ENCODE measurements around the gene SLC39A9. TPM values are rescaled to one million over a fixed set of nuclear protein-coding genes. Genes with fewer than 3 reads are reported as not detected.
"Not testable (repeated sequence)": the region's sequence is repeated elsewhere in the genome, so short reads cannot be mapped to it uniquely, and the experiment has no call there.

SLC39A9 gene
- total RNA-seq, 1 donor from 2014 or later, result 54.1 TPM

DNA sequence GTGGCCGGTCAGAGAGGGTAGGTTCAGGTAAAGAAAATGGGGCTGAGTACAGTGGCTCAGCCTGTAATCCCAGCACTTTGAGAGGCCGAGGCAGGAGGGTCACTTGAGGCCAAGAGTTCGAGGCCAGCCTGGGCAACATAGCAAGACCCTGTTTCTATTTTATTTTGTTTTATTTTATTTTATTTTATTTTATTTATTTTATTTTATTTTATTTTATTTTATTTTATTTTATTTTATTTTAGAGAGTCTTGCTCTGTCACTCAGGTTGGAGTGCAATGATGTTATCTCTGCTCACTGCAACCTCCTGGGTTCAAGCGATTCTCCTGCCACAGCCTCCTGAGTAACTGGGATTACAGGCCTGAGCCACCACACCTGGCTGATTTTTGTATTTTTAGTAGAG is 99.4 kb downstream of the SLC39A9 start:
- intact Hi-C loops (cut with micrococcal nuclease), result not testable (repeated sequence)

DNA sequence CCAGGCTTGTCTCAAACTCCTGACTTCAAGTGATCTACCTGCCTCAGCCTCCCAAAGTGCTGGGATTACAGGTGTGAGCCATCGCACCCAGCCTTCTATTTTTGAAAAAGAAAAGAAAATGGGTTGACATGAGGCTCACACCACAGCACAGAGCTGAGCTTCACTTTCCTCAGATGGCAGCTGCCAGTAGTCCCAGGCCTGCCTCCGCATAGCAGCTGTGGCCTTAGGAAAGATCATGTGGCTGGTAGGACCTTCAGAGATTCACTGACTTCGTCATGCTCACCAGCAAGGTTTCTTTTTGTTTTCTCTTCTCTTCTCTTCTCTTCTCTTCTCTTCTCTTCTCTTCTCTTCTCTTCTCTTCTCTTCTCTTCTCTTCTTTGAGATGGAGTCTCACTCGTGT is 99.8 kb downstream of the SLC39A9 start:
- intact Hi-C loops (cut with micrococcal nuclease), result not testable (repeated sequence)

- intact Hi-C loops (cut with micrococcal nuclease), result no loop called here
Observed at GRCh38 chr14:69499436-69499835, 100.9 kb downstream of the SLC39A9 start.

DNA sequence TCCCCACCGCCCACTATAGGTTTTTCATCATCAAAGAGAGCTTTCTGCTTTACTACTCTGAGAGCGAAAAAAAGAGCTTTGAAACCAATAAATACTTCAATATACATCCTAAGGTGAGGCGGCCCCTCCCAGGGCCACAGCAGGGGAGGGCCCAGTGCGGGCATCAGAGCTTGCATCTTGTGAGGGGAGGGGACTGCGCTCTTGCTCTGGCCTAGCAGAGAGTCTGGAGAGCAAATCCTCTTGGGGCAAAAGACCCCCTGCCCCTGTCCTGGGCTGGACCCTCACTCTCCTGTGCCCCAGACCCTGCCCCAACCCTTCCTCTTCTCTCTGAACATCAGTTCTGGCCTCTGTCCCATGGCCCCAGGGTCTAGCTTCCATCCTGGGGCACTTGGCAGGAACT is 101.6 kb downstream of the SLC39A9 start:
- intact Hi-C loops (cut with micrococcal nuclease), result no loop called here

GRCh38 chr14:69500736-69501135 is 102.2 kb downstream of the SLC39A9 start:
- intact Hi-C loops (cut with micrococcal nuclease), result no loop called here

DNA sequence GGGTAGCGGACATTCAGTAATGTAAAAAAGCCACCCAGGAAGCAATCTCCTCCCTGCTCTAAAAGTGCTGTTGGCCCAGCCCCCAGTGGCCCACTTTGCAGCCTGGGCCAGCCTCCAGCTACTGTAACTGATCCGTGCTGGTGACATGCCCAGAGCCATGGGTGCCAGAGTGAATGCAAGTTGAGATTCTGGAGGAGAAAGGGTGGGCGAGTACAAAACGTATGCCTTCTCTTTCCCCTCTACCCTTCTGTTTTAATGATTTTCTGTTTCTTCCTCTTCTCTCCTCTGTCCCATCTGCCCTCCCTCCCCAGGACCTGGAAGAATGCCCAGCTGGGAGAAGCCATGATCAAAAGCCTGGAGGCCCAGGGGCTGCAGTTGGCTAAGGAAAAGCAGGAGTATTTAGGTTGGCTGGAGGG is 102.9 kb downstream of the SLC39A9 start:
- intact Hi-C loops (cut with micrococcal nuclease), result no loop called here

DNA sequence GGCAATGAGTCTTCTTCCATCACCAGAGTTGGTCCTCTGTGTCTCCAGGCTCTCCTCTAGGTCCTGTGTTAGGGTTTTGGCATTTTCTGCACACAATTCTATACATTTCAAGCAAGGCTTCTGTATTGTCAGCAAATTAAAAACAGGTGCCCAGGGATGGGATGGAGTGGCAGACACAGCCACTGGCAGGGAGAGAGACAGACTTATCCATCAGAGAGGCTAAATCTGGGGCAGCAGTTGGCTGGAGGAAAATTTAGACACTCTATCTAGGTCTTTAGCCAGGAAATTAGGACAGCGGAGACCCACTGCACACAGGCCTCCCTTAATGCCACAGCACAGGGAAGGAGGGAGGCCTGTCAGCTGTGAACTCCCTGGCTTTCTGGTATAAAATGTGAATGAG is 106.3 kb downstream of the SLC39A9 start:
- intact Hi-C loops (cut with micrococcal nuclease), result no loop called here

- intact Hi-C loops (cut with micrococcal nuclease), result no loop called here
Observed at GRCh38 chr14:69505338-69506240, 107.1 kb downstream of the SLC39A9 start.

- intact Hi-C loops (cut with micrococcal nuclease), result no loop called here
Observed at GRCh38 chr14:69506241-69506595, 107.7 kb downstream of the SLC39A9 start.

Other genes starting within 250 kb of the SLC39A9 start
- gene DCAF5, start 245.6 kb upstream of the SLC39A9 start, total RNA-seq, result 45.7 and 49.5 TPM in 2 replicates
- 6.1 TPM in 2 replicates for gene EXD2, start 207.2 kb upstream of the SLC39A9 start, total RNA-seq
- gene GALNT16, start 138.5 kb upstream of the SLC39A9 start, total RNA-seq, result 0.02 TPM in 1 of 2 replicates, not detected in the other
- 309 and 324 TPM in 2 replicates for gene ERH, start 393 bp upstream of the SLC39A9 start, total RNA-seq
- 0.12 and 0.20 TPM in 2 replicates for gene PLEKHD1, start 86.0 kb downstream of the SLC39A9 start, total RNA-seq
- 0.05 TPM in 1 of 2 replicates, not detected in the other for gene CCDC177, start 176.2 kb downstream of the SLC39A9 start, total RNA-seq
- 99.2 and 106 TPM in 2 replicates for gene SUSD6, start 212.9 kb downstream of the SLC39A9 start, total RNA-seq

Measured in T-helper 1 cell treated with Interleukin-12 subunit alpha and Interleukin-12 subunit beta and Interleukin-4 antibody, amounts not matched to agents 30 ng/mL and 1 ng/mL, for 36 hours (primary cell).